H1 (cell line): ENCODE measurements around the gene OLFML2B. TPM values are rescaled to one million over a fixed set of nuclear protein-coding genes. Genes with fewer than 3 reads are reported as not detected.

Experiments
- CTCF ChIA-PET: fragments of 300-600 bp; sonication (Branson Sonifier 250); formaldehyde crosslinking; loops from one replicate; lab custom pipeline; 2021; ENCODE audit not compliant: partially characterized antibody; lab: Charles Lee
- POLR2A ChIA-PET: fragments of 300-600 bp; sonication (Branson Sonifier 250); formaldehyde crosslinking; loops from one replicate; lab custom pipeline; 2021; ENCODE audit warnings: inconsistent platforms; ENCODE audit not compliant: partially characterized antibody; lab: Charles Lee
- DNase-seq, 2 experiments: peaks; one replicate each; pipeline versions ENCODE4 v3.0.0 to v3.0.0-alpha.2; 2010 to 2022; ENCODE audit warnings: low spot score in 2 of 2, low read depth in 1 of 2, mixed read lengths in 1 of 2
- FAIRE-seq: peaks from 2 replicates; lab custom pipeline; 2011; peaks lifted over from hg19 to GRCh38; lab: Jason Lieb, UNC
- H2AFZ ChIP-seq: 2 replicates; pipeline ENCODE4 v1.8.1; 2012; ENCODE audit warnings: low read length, inconsistent platforms
- H2AK5ac ChIP-seq: 2 replicates; pipeline ENCODE4 v1.6.1; 2013; ENCODE audit warnings: low read depth, low read length
- H2BK120ac ChIP-seq: replicated peaks from 2 replicates; pipeline ENCODE3; 2013; ENCODE audit warnings: low read depth, low read length, inconsistent platforms
- H2BK12ac ChIP-seq: 2 replicates; pipeline ENCODE4 v1.6.1; 2013; ENCODE audit warnings: low read depth, low read length
- H2BK15ac ChIP-seq: 2 replicates; pipeline ENCODE4 v1.6.1; 2013; ENCODE audit warnings: low read length
- H2BK20ac ChIP-seq: 2 replicates; pipeline ENCODE4 v1.6.1; 2013; ENCODE audit warnings: low read length
- H2BK5ac ChIP-seq: 2 replicates; pipeline ENCODE4 v1.6.1; 2013; ENCODE audit warnings: low read depth, low read length
- H3K14ac ChIP-seq: 2 replicates; pipeline ENCODE4 v1.6.1; 2013; ENCODE audit warnings: inconsistent platforms; ENCODE audit not compliant: insufficient read length
- H3K18ac ChIP-seq: 2 replicates; pipeline ENCODE4 v1.6.1; 2013; ENCODE audit warnings: low read length; ENCODE audit errors: extremely low read depth
- H3K23ac ChIP-seq: 2 replicates; pipeline ENCODE4 v1.6.1; 2013; ENCODE audit warnings: inconsistent platforms; ENCODE audit not compliant: insufficient read length
- H3K23me2 ChIP-seq: 2 replicates; pipeline ENCODE4 v1.6.1; 2013; ENCODE audit warnings: low read depth, low read length
- H3K27ac ChIP-seq: 2 replicates; pipeline ENCODE4 v1.6.1; 2011; ENCODE audit warnings: low read depth, low read length, inconsistent platforms
- H3K27me3 ChIP-seq, 4 experiments: replicated peaks in 1 of 4; 1 replicate in 1 of 4; 2 replicates in 3 of 4; pipeline versions ENCODE4 v1.6.1 to v1.8.1; 2011 to 2013; ENCODE audit warnings: low read length in 3 of 4, mild to moderate bottlenecking in 3 of 4, inconsistent platforms in 2 of 4, mixed read lengths in 2 of 4, moderate library complexity in 1 of 4; ENCODE audit not compliant: control insufficient read depth in 3 of 4, insufficient read depth in 3 of 4; ENCODE audit errors: extremely low read depth in 1 of 4
- H3K36me3 ChIP-seq, 4 experiments: 2 replicates each; pipeline versions ENCODE4 v1.6.1 to v1.8.1; 2011 to 2013; ENCODE audit warnings: mild to moderate bottlenecking in 4 of 4, low read length in 3 of 4, moderate library complexity in 2 of 4, control low read depth in 1 of 4, inconsistent platforms in 1 of 4; ENCODE audit not compliant: insufficient read depth in 4 of 4, control insufficient read depth in 2 of 4
- H3K4ac ChIP-seq: replicated peaks from 2 replicates; pipeline ENCODE3; 2013; ENCODE audit warnings: low read length, low read depth, mixed read lengths, inconsistent platforms; ENCODE audit not compliant: insufficient read length
- H3K4me1 ChIP-seq, 4 experiments: replicated peaks in 1 of 4; 1 replicate in 1 of 4; 2 replicates in 3 of 4; pipeline versions ENCODE4 v1.6.1 to v1.8.1; 2011 to 2013; ENCODE audit warnings: low read length in 3 of 4, inconsistent platforms in 2 of 4, mixed read lengths in 1 of 4; ENCODE audit not compliant: insufficient read depth in 4 of 4, control insufficient read depth in 3 of 4
- H3K4me2 ChIP-seq, 2 experiments: 2 replicates each; pipeline versions ENCODE4 v1.6.1 to v1.8.1; 2011 to 2013; ENCODE audit warnings: low read depth in 2 of 2, low read length in 2 of 2, control low read depth in 1 of 2, inconsistent platforms in 1 of 2, mild to moderate bottlenecking in 1 of 2; ENCODE audit not compliant: insufficient read depth in 1 of 2
- H3K4me3 ChIP-seq, 4 experiments: fragments of 200-600, 300-600 bp in 1 of 4; sonication (generic), shearing (Covaris generic), sonication (Bioruptor Twin) in 1 of 4; 2 replicates each; pipeline versions ENCODE4 v1.5.1 to v1.8.1; 2011 to 2016; ENCODE audit warnings: low read length in 4 of 4, low read depth in 3 of 4, control low read depth in 2 of 4, inconsistent platforms in 2 of 4, mild to moderate bottlenecking in 2 of 4, mixed read lengths in 1 of 4, moderate library complexity in 1 of 4; ENCODE audit not compliant: insufficient read depth in 2 of 4; ENCODE audit errors: extremely low read depth in 1 of 4
- H3K56ac ChIP-seq: replicated peaks from 2 replicates; pipeline ENCODE3; 2013; ENCODE audit warnings: low read depth, mild to moderate bottlenecking, mixed read lengths, low read length, inconsistent platforms; ENCODE audit not compliant: insufficient read length
- H3K79me1 ChIP-seq: 2 replicates; pipeline ENCODE4 v1.6.1; 2013; ENCODE audit warnings: low read depth, low read length, control low read depth
- H3K79me2 ChIP-seq, 2 experiments: 2 replicates each; pipeline versions ENCODE4 v1.6.1 to v1.8.1; 2012 to 2013; ENCODE audit warnings: low read length in 2 of 2, mild to moderate bottlenecking in 2 of 2, inconsistent platforms in 1 of 2; ENCODE audit not compliant: insufficient read depth in 2 of 2, control insufficient read depth in 1 of 2
- H3K9ac ChIP-seq, 4 experiments: replicated peaks in 1 of 4; 1 replicate in 1 of 4; 2 replicates in 3 of 4; pipeline versions ENCODE4 v1.6.1 to v1.8.1; 2011 to 2013; ENCODE audit warnings: low read depth in 3 of 4, low read length in 3 of 4, control low read depth in 2 of 4, mild to moderate bottlenecking in 2 of 4, moderate library complexity in 2 of 4, inconsistent platforms in 1 of 4; ENCODE audit errors: extremely low read depth in 1 of 4
- H3K9me3 ChIP-seq, 2 experiments: 2 replicates each; pipeline versions ENCODE4 v1.6.1 to v1.8.1; 2012 to 2013; ENCODE audit warnings: mild to moderate bottlenecking in 2 of 2, moderate library complexity in 2 of 2, control low read depth in 1 of 2, inconsistent platforms in 1 of 2, low read depth in 1 of 2, low read length in 1 of 2, mixed read lengths in 1 of 2; ENCODE audit not compliant: insufficient read depth in 2 of 2
- H4K20me1 ChIP-seq, 2 experiments: replicated peaks in 1 of 2; 2 replicates each; pipeline versions ENCODE3 to v1.8.1; 2011 to 2013; ENCODE audit warnings: inconsistent platforms in 2 of 2, low read length in 2 of 2, mild to moderate bottlenecking in 1 of 2; ENCODE audit not compliant: insufficient read depth in 2 of 2, control insufficient read depth in 1 of 2
- H4K5ac ChIP-seq: 2 replicates; pipeline ENCODE4 v1.6.1; 2013; ENCODE audit warnings: low read length, low read depth, mixed read lengths, inconsistent platforms; ENCODE audit not compliant: insufficient read length
- H4K8ac ChIP-seq: 2 replicates; pipeline ENCODE4 v1.8.0; 2013; ENCODE audit warnings: mild to moderate bottlenecking, moderate library complexity, low read length, inconsistent platforms; ENCODE audit not compliant: insufficient read depth; ENCODE audit errors: extremely low read depth
- H4K91ac ChIP-seq: replicated peaks from 2 replicates; pipeline ENCODE3; 2013; ENCODE audit warnings: low read length, mixed read lengths, inconsistent platforms; ENCODE audit not compliant: insufficient read length
- EGR1 ChIP-seq: IDR thresholded peaks from 2 replicates; pipeline ENCODE4 v1.6.1; 2011; ENCODE audit warnings: low read depth, low read length, borderline replicate concordance
- GTF2F1 ChIP-seq: IDR thresholded peaks from 2 replicates; pipeline ENCODE4 v1.6.1; 2012; ENCODE audit warnings: low read depth, low read length, improper control_type of control experiment, borderline replicate concordance
- SAP30 ChIP-seq: fragments of 300-600 bp; sonication (generic); IDR thresholded peaks from 2 replicates; pipeline ENCODE4 v1.7.1; 2012; ENCODE audit warnings: low read length, moderate library complexity, mild to moderate bottlenecking, inconsistent platforms; ENCODE audit not compliant: insufficient read depth, insufficient replicate concordance
- WGBS, 2 experiments: shearing (Covaris generic) in 1 of 2; methylation state at CpG; one replicate each; pipeline versions ENCODE4 v1.1.6 to v1.1.7; 2013 to 2015; ENCODE audit warnings: low lambda C conversion rate in 2 of 2, mixed read lengths in 2 of 2, inconsistent platforms in 1 of 2, low coverage in 1 of 2, missing lambda C conversion rate in 1 of 2; ENCODE audit not compliant: insufficient replicate concordance in 2 of 2, insufficient coverage in 1 of 2, insufficient read length in 1 of 2; ENCODE audit errors: extremely low coverage in 1 of 2, missing lambda C conversion rate in 1 of 2; 5-methylcytosine and 5-hydroxymethylcytosine counted together
- polyA plus RNA-seq, 7 experiments: library from polyadenylated mRNA; depleted of rRNA in 3 of 7; stranded (reverse) in 5 of 7; unstranded in 2 of 7; fragments of >200 nt in 5 of 7; fragments of 200-250 nt in 2 of 7; gene quantifications; 1 replicate in 5 of 7; 2 replicates in 1 of 7; 4 replicates in 1 of 7; pipeline versions ENCODE4 v1.2.1 to v1.2.3, GENCODE V29; 2011 to 2013; ENCODE audit warnings: missing spikeins in 2 of 7, mixed read lengths in 2 of 7
- total RNA-seq: library from RNA; stranded (reverse); fragmentation: NEBNext Ultra II Directional; extraction: Animal tissue kit (Norgen Biotek cat#: 25700); gene quantifications from 2 replicates; pipeline ENCODE4 v1.2.1, GENCODE V29; 2021

OLFML2B gene
- total and polyA plus RNA-seq, 2 of the 8 experiments (the other 6 are each of a cell fraction or from before 2014, with no cell fraction given) = 6.5 to 10.4 TPM

- Histone ChIP-seq H3K4me1 (peaks cover 0 to 9% (median 7%) of the 10 kb centered on the region in 4 experiments; a peak in 4 of 7 replicates), H3K4me3 (no peak overlapping the region)
- FAIRE-seq = no peak
- TF ChIP-seq GTF2F1 = no peak
- no peak for TF ChIP-seq EGR1
- no peak for TF ChIP-seq SAP30
These were observed 75.2 kb downstream of the OLFML2B start for GRCh38 chr1:161948435-161948834.

More at GRCh38 chr1:161948435-161948834, 75.2 kb downstream of the OLFML2B start:
- no peak overlapping the region for H3K56ac ChIP-seq
- H3K9ac ChIP-seq = no peak overlapping the region
- WGBS, 2 experiments = 97% methylated on average over 4 of the region's 4 CpGs; no CpG with 5 or more reads in 1 of the 2 experiments
- H3K27ac ChIP-seq = no peak overlapping the region
- no peaks in the 10 kb centered on the region for H3K79me2 ChIP-seq
- no peak overlapping the region for H3K23ac ChIP-seq
- no peaks in the 10 kb centered on the region for H4K20me1 ChIP-seq
- POLR2A ChIA-PET = no interaction called here
- no peak overlapping the region for H2BK120ac ChIP-seq
- CTCF ChIA-PET = interaction anchor here (1.0 kb wide), 1 partner anchor 100 kb away, joined by 3 read pairs; no protein-coding TSS in a partner anchor
- no peak overlapping the region for H2BK5ac ChIP-seq
- no peak overlapping the region for H3K4ac ChIP-seq
- no peak for DNase-seq
- H3K23me2 ChIP-seq = no peaks in the 10 kb centered on the region
- H2AK5ac ChIP-seq = no peak overlapping the region
- H2BK20ac ChIP-seq = no peak overlapping the region
- no peak overlapping the region for H2AFZ ChIP-seq
- no peaks in the 10 kb centered on the region for H3K79me1 ChIP-seq
- no peak overlapping the region for H4K5ac ChIP-seq
- H3K9me3 ChIP-seq = no peaks in the 10 kb centered on the region
- H3K27me3 ChIP-seq = no peaks in the 10 kb centered on the region
- H2BK15ac ChIP-seq = no peak overlapping the region
- H3K14ac ChIP-seq = no peak overlapping the region
- H4K8ac ChIP-seq = no peak overlapping the region
- no peak overlapping the region for H4K91ac ChIP-seq
- no peak overlapping the region for H3K4me2 ChIP-seq
- no peak overlapping the region for H2BK12ac ChIP-seq
- H3K36me3 ChIP-seq = no peaks in the 10 kb centered on the region
- no peak overlapping the region for H3K18ac ChIP-seq
